CD8-positive, alpha-beta memory T cell (primary cell): ENCODE results near the gene TEAD4. TPM values are rescaled to one million over a fixed set of nuclear protein-coding genes. Genes with fewer than 3 reads are reported as not detected.

ENCODE experiments used
- CTCF ChIA-PET: fragments of 350-600 bp; sonication (Branson Sonifier 250); formaldehyde crosslinking; loops from one replicate; lab custom pipeline; 2021; ENCODE audit warnings: antibody characterized with exemption; lab: Charles Lee
- POLR2A ChIA-PET: fragments of 350-600 bp; sonication (Branson Sonifier 250); formaldehyde crosslinking; loops from one replicate; lab custom pipeline; 2021; ENCODE audit warnings: antibody characterized with exemption; lab: Charles Lee
- DNase-seq, 5 donors: peaks; one replicate each; pipeline versions ENCODE4 v3.0.0 to v3.0.0-alpha.2; 2020 to 2022; ENCODE audit warnings: mixed read lengths in 1 of 5
- H3K27ac ChIP-seq: one replicate; pipeline ENCODE4 v1.7.0; 2013; ENCODE audit warnings: low read depth, mild to moderate bottlenecking, low read length, moderate library complexity
- H3K27me3 ChIP-seq: 2 replicates; pipeline ENCODE4 v1.7.0; 2013; ENCODE audit warnings: low read length, mild to moderate bottlenecking; ENCODE audit not compliant: insufficient read depth, poor library complexity, severe bottlenecking
- H3K36me3 ChIP-seq: 2 replicates; pipeline ENCODE4 v1.7.0; 2013; ENCODE audit warnings: mild to moderate bottlenecking, low read length, moderate library complexity; ENCODE audit not compliant: insufficient read depth
- H3K4me1 ChIP-seq: 2 replicates; pipeline ENCODE4 v1.7.0; 2013; ENCODE audit warnings: mild to moderate bottlenecking, low read length, moderate library complexity; ENCODE audit not compliant: insufficient read depth
- H3K4me3 ChIP-seq: 2 replicates; pipeline ENCODE4 v1.7.0; 2013; ENCODE audit warnings: mild to moderate bottlenecking, low read length
- H3K9me3 ChIP-seq: 2 replicates; pipeline ENCODE4 v1.7.0; 2013; ENCODE audit warnings: mild to moderate bottlenecking, low read length
- H3K27ac Mint-ChIP-seq, 8 donors: one replicate each; pipeline ENCODE4 v1.8.0; 2020 to 2021; ENCODE audit warnings: mixed read lengths in 8 of 8, mild to moderate bottlenecking in 6 of 8, inconsistent platforms in 3 of 8, moderate library complexity in 3 of 8
- H3K27me3 Mint-ChIP-seq, 2 donors: one replicate each; pipeline ENCODE4 v1.8.0; 2020 to 2021; ENCODE audit warnings: mixed read lengths in 2 of 2, mild to moderate bottlenecking in 1 of 2, moderate library complexity in 1 of 2
- H3K36me3 Mint-ChIP-seq, 3 donors: one replicate each; pipeline ENCODE4 v1.8.0; 2020 to 2021; ENCODE audit warnings: mixed read lengths in 3 of 3, inconsistent platforms in 1 of 3, mild to moderate bottlenecking in 1 of 3
- H3K4me1 Mint-ChIP-seq, 3 donors: one replicate each; pipeline ENCODE4 v1.8.0; 2020 to 2021; ENCODE audit warnings: mixed read lengths in 3 of 3, inconsistent platforms in 1 of 3, mild to moderate bottlenecking in 1 of 3
- H3K4me3 Mint-ChIP-seq, 7 donors: one replicate each; pipeline ENCODE4 v1.8.0; 2020 to 2021; ENCODE audit warnings: mixed read lengths in 7 of 7, mild to moderate bottlenecking in 6 of 7, moderate library complexity in 4 of 7, inconsistent platforms in 2 of 7
- H3K9me3 Mint-ChIP-seq, 5 donors: one replicate each; pipeline ENCODE4 v1.8.0; 2020 to 2022; ENCODE audit warnings: mixed read lengths in 5 of 5, mild to moderate bottlenecking in 3 of 5, moderate library complexity in 2 of 5, inconsistent platforms in 1 of 5
- polyA plus RNA-seq: library from polyadenylated mRNA; unstranded; fragments of 300-500 nt; fragmentation: Illumina TruSeq; gene quantifications from one replicate; pipeline ENCODE4 v1.2.3, GENCODE V29; 2021
- total RNA-seq, 2 experiments: library from RNA; stranded (reverse); gene quantifications; one replicate each; pipeline ENCODE4 v1.2.3, GENCODE V29; 2021

Gene TEAD4
- total and polyA plus RNA-seq, 3 experiments from 2014 or later, result 1.7 to 2.1 TPM; not detected in 1

- Histone ChIP-seq H3K9me3 (no peaks in the 10 kb centered on the region), H3K27me3 (no peaks in the 10 kb centered on the region), H3K4me1 (no peaks in the 10 kb centered on the region), H3K27ac (no peak overlapping the region), H3K36me3 (no peaks in the 10 kb centered on the region), H3K4me3 (no peak overlapping the region)
- H3K4me1 Mint-ChIP-seq, result peaks cover 0 to 2% (median 1%) of the 10 kb centered on the region in 3 donors
- DNase-seq, result no peak
- peaks cover 0 to 2% (median 0%) of the 10 kb centered on the region in 5 donors for H3K9me3 Mint-ChIP-seq
- ChIA-PET POLR2A (no interaction called here), CTCF (no interaction called here)
- H3K36me3 Mint-ChIP-seq, result no peaks in the 10 kb centered on the region
- H3K27ac Mint-ChIP-seq, result no peak overlapping the region
- H3K27me3 Mint-ChIP-seq, result peaks cover 0 to 2% of the 10 kb centered on the region in 2 donors
- H3K4me3 Mint-ChIP-seq, result no peak overlapping the region
These were observed 125.5 kb downstream of the TEAD4 start for GRCh38 chr12:3084742-3085141.

GRCh38 chr12:3085341-3086139 is 126.3 kb downstream of the TEAD4 start:
- Mint-ChIP-seq H3K27me3 (peaks cover 0 to 2% of the 10 kb centered on the region in 2 donors), H3K27ac (peak overlapping the region in 1 of 8 donors; percentile 91), H3K4me1 (peaks cover 0 to 2% (median 1%) of the 10 kb centered on the region in 3 donors), H3K9me3 (peaks cover 0 to 2% (median 0%) of the 10 kb centered on the region in 5 donors), H3K4me3 (no peak overlapping the region), H3K36me3 (no peaks in the 10 kb centered on the region)
- CTCF ChIA-PET, result interaction anchor here (1.2 kb wide), 1 partner anchor 12 kb away, joined by 4 read pairs; no protein-coding TSS in a partner anchor
- no peaks in the 10 kb centered on the region for H3K27me3 ChIP-seq
- H3K4me3 ChIP-seq, result no peak overlapping the region
- H3K9me3 ChIP-seq, result no peaks in the 10 kb centered on the region
- no peaks in the 10 kb centered on the region for H3K36me3 ChIP-seq
- no peak for DNase-seq
- POLR2A ChIA-PET, result no interaction called here
- no peaks in the 10 kb centered on the region for H3K4me1 ChIP-seq
- no peak overlapping the region for H3K27ac ChIP-seq

- H3K4me1 ChIP-seq, result no peaks in the 10 kb centered on the region
- CTCF ChIA-PET, result interaction anchor here (1.2 kb wide), 1 partner anchor 13 kb away, joined by 4 read pairs; no protein-coding TSS in a partner anchor
These were observed 127.0 kb downstream of the TEAD4 start for GRCh38 chr12:3086211-3086610.

GRCh38 chr12:3086729-3087323 is 127.6 kb downstream of the TEAD4 start:
- CTCF ChIA-PET, result interaction anchor here (1.2 kb wide), 1 partner anchor 13 kb away, joined by 4 read pairs; no protein-coding TSS in a partner anchor
- no peaks in the 10 kb centered on the region for H3K36me3 Mint-ChIP-seq

More at GRCh38 chr12:3086211-3086610, 127.0 kb downstream of the TEAD4 start:
- no peak overlapping the region for H3K27ac ChIP-seq
- H3K36me3 Mint-ChIP-seq, result no peaks in the 10 kb centered on the region
- H3K4me3 ChIP-seq, result no peak overlapping the region
- H3K4me1 Mint-ChIP-seq, result peaks cover 0 to 2% (median 1%) of the 10 kb centered on the region in 3 donors
- H3K27ac Mint-ChIP-seq, result peak overlapping the region in 2 of 8 donors; percentile 23 to 43
- no peaks in the 10 kb centered on the region for H3K27me3 ChIP-seq
- no peaks in the 10 kb centered on the region for H3K27me3 Mint-ChIP-seq
- no peaks in the 10 kb centered on the region for H3K9me3 ChIP-seq
- H3K36me3 ChIP-seq, result no peaks in the 10 kb centered on the region
- peaks cover 0 to 2% (median 0%) of the 10 kb centered on the region in 5 donors for H3K9me3 Mint-ChIP-seq
- POLR2A ChIA-PET, result no interaction called here
- peak overlapping the region in 1 of 7 donors; percentile 40 for H3K4me3 Mint-ChIP-seq
- no peak for DNase-seq

GRCh38 chr12:3087758-3088650 is 128.8 kb downstream of the TEAD4 start:
- CTCF ChIA-PET, result interaction anchor here (1.4 kb wide), 1 partner anchor 15 kb away, joined by 5 read pairs; no protein-coding TSS in a partner anchor

More at GRCh38 chr12:3086729-3087323, 127.6 kb downstream of the TEAD4 start:
- no peak overlapping the region for H3K4me3 ChIP-seq
- H3K9me3 ChIP-seq, result no peaks in the 10 kb centered on the region
- POLR2A ChIA-PET, result no interaction called here
- H3K4me3 Mint-ChIP-seq, result no peak overlapping the region
- H3K27me3 Mint-ChIP-seq, result no peaks in the 10 kb centered on the region
- no peak overlapping the region for H3K27ac Mint-ChIP-seq
- peaks cover 0 to 2% (median 0%) of the 10 kb centered on the region in 5 donors for H3K9me3 Mint-ChIP-seq
- H3K4me1 Mint-ChIP-seq, result peaks cover 0 to 2% (median 1%) of the 10 kb centered on the region in 3 donors
- H3K27ac ChIP-seq, result no peak overlapping the region
- no peaks in the 10 kb centered on the region for H3K4me1 ChIP-seq
- H3K27me3 ChIP-seq, result no peaks in the 10 kb centered on the region
- no peaks in the 10 kb centered on the region for H3K36me3 ChIP-seq
- no peak for DNase-seq

GRCh38 chr12:3089588-3089987 is 130.4 kb downstream of the TEAD4 start:
- Histone ChIP-seq H3K4me3 (no peak overlapping the region), H3K27me3 (no peaks in the 10 kb centered on the region), H3K4me1 (no peaks in the 10 kb centered on the region), H3K9me3 (no peaks in the 10 kb centered on the region), H3K27ac (no peak overlapping the region), H3K36me3 (no peaks in the 10 kb centered on the region)
- no peaks in the 10 kb centered on the region for H3K36me3 Mint-ChIP-seq
- ChIA-PET POLR2A (no interaction called here), CTCF (interaction anchor here (1.4 kb wide), 1 partner anchor 16 kb away, joined by 5 read pairs; no protein-coding TSS in a partner anchor)
- H3K9me3 Mint-ChIP-seq, result no peaks in the 10 kb centered on the region
- no peak overlapping the region for H3K4me3 Mint-ChIP-seq
- DNase-seq, result no peak
- no peaks in the 10 kb centered on the region for H3K27me3 Mint-ChIP-seq
- no peaks in the 10 kb centered on the region for H3K4me1 Mint-ChIP-seq
- no peak overlapping the region for H3K27ac Mint-ChIP-seq

More at GRCh38 chr12:3087758-3088650, 128.8 kb downstream of the TEAD4 start:
- H3K4me1 ChIP-seq, result no peaks in the 10 kb centered on the region
- no peaks in the 10 kb centered on the region for H3K9me3 ChIP-seq
- H3K27ac ChIP-seq, result no peak overlapping the region
- H3K36me3 ChIP-seq, result no peaks in the 10 kb centered on the region
- no peaks in the 10 kb centered on the region for H3K27me3 ChIP-seq
- no peaks in the 10 kb centered on the region for H3K27me3 Mint-ChIP-seq
- H3K4me3 Mint-ChIP-seq, result no peak overlapping the region
- no peak for DNase-seq
- H3K4me1 Mint-ChIP-seq, result peaks cover 0 to 2% (median 1%) of the 10 kb centered on the region in 3 donors
- H3K27ac Mint-ChIP-seq, result no peak overlapping the region
- no peaks in the 10 kb centered on the region for H3K36me3 Mint-ChIP-seq
- no peak overlapping the region for H3K4me3 ChIP-seq
- POLR2A ChIA-PET, result no interaction called here
- H3K9me3 Mint-ChIP-seq, result peaks cover 0 to 2% (median 0%) of the 10 kb centered on the region in 5 donors
